Neural cell (in vitro differentiated cells): Measurements from ENCODE around the gene TNFRSF4.
"Not testable (repeated sequence)": the region's sequence is repeated elsewhere in the genome, so short reads cannot be mapped to it uniquely, and the experiment has no call there.

Experiments
- CTCF ChIP-seq: fragments of 450-650 bp; IDR thresholded peaks from 2 replicates; pipeline ENCODE4 v1.5.1; 2014; ENCODE audit warnings: antibody characterized with exemption, mild to moderate bottlenecking, moderate library complexity; ENCODE audit not compliant: poor library complexity, severe bottlenecking
- EP300 ChIP-seq: fragments of 450-650 bp; conservative IDR thresholded peaks from 2 replicates; pipeline ENCODE4 v1.6.1; 2014; ENCODE audit warnings: antibody characterized with exemption, mild to moderate bottlenecking, moderate library complexity; ENCODE audit not compliant: poor library complexity, severe bottlenecking
- EZH2 ChIP-seq: fragments of 200-600, 300-800 bp; shearing (Covaris generic), sonication (generic); IDR thresholded peaks from 2 replicates; pipeline ENCODE4 v1.6.1; 2014; ENCODE audit warnings: antibody characterized with exemption, low read length, borderline replicate concordance, mild to moderate bottlenecking; ENCODE audit not compliant: insufficient read depth, poor library complexity, severe bottlenecking
- MXI1 ChIP-seq: fragments of 450-650 bp; conservative IDR thresholded peaks from 2 replicates; pipeline ENCODE4 v1.6.1; 2014; ENCODE audit warnings: antibody characterized with exemption, mild to moderate bottlenecking; ENCODE audit not compliant: poor library complexity, severe bottlenecking
- POLR2AphosphoS5 ChIP-seq: IDR thresholded peaks from 2 replicates; pipeline ENCODE4 v1.6.1; 2012
- RAD21 ChIP-seq: fragments of 450-650 bp; conservative IDR thresholded peaks from 2 replicates; pipeline ENCODE4 v1.6.1; 2014; ENCODE audit warnings: antibody characterized with exemption, mild to moderate bottlenecking, moderate library complexity
- REST ChIP-seq: IDR thresholded peaks from 2 replicates; pipeline ENCODE4 v1.6.1; 2012; ENCODE audit warnings: borderline replicate concordance

- TF ChIP-seq RAD21, REST, CTCF, MXI1, POLR2AphosphoS5, EZH2, EP300: not testable (repeated sequence)
Observed at GRCh38 chr1:1195726-1196125, 18.2 kb downstream of the TNFRSF4 start.
